Right kidney (tissue), 1 donor: ENCODE data around the gene APOL1.

Experiments used
- DNase-seq: peaks from one replicate; pipeline ENCODE4 v3.0.0-alpha.2; 2016

Gene APOL1

GRCh38 chr22:36293606-36294292 is 40.8 kb downstream of the APOL1 start:
- DNase-seq: no peak

GRCh38 chr22:36294293-36294620 is 41.3 kb downstream of the APOL1 start:
- no peak for DNase-seq

GRCh38 chr22:36294801-36295200 is 41.9 kb downstream of the APOL1 start:
- DNase-seq: no peak

- DNase-seq: no peak
Observed at GRCh38 chr22:36295247-36295646, 42.3 kb downstream of the APOL1 start.

GRCh38 chr22:36296690-36297089 is 43.8 kb downstream of the APOL1 start:
- DNase-seq: no peak

GRCh38 chr22:36297568-36297967 is 44.6 kb downstream of the APOL1 start:
- DNase-seq: no peak

GRCh38 chr22:36298118-36298517 is 45.2 kb downstream of the APOL1 start:
- no peak for DNase-seq

- no peak for DNase-seq
Observed at GRCh38 chr22:36298601-36299000, 45.7 kb downstream of the APOL1 start.

- DNase-seq: no peak
Observed at GRCh38 chr22:36299295-36299694, 46.4 kb downstream of the APOL1 start.

GRCh38 chr22:36299911-36300310 is 47.0 kb downstream of the APOL1 start:
- no peak for DNase-seq

GRCh38 chr22:36300396-36301212 is 47.7 kb downstream of the APOL1 start:
- DNase-seq: no peak

GRCh38 chr22:36301384-36301828 is 48.5 kb downstream of the APOL1 start:
- DNase-seq: peak; percentile 50

GRCh38 chr22:36301851-36302250 is 48.9 kb downstream of the APOL1 start:
- DNase-seq: no peak

GRCh38 chr22:36302439-36303114 is 49.6 kb downstream of the APOL1 start:
- no peak for DNase-seq

GRCh38 chr22:36303115-36303467 is 50.2 kb downstream of the APOL1 start:
- DNase-seq: no peak

GRCh38 chr22:36303874-36304273 is 50.9 kb downstream of the APOL1 start:
- DNase-seq: no peak

- DNase-seq: no peak
Observed at GRCh38 chr22:36304429-36304828, 51.5 kb downstream of the APOL1 start.

- no peak for DNase-seq
Observed at GRCh38 chr22:36305813-36306212, 52.9 kb downstream of the APOL1 start.

GRCh38 chr22:36306227-36306626 is 53.3 kb downstream of the APOL1 start:
- DNase-seq: no peak

- no peak for DNase-seq
Observed at GRCh38 chr22:36308880-36309279, 55.9 kb downstream of the APOL1 start.

- no peak for DNase-seq
Observed at GRCh38 chr22:36311386-36312085, 58.6 kb downstream of the APOL1 start.

- DNase-seq: no peak
Observed at GRCh38 chr22:36315325-36315724, 62.4 kb downstream of the APOL1 start.

GRCh38 chr22:36316419-36316818 is 63.5 kb downstream of the APOL1 start:
- DNase-seq: no peak
